Measurements from ENCODE around the gene GFAP.

DNA sequence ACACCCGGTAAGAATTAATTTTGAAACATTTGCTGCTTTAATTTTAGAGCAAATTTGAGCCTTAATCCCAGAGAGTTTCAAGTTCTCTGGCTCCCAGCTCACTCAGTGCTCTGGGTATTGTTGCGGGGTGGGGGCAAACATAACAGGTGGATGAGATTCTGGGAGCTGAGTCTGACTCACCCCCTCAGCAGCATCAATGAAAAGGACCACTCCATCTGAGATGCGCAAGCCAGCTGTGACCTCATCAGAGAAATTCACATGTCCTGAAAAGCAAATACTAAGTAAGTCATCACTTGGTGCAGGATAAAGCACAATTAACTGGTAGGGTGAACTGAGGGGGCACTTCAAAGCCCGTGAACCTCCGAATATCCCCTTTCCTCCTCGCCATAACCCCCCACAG, 35.9 kb downstream of the GFAP start:
- TF ChIP-seq, protein P1, sequence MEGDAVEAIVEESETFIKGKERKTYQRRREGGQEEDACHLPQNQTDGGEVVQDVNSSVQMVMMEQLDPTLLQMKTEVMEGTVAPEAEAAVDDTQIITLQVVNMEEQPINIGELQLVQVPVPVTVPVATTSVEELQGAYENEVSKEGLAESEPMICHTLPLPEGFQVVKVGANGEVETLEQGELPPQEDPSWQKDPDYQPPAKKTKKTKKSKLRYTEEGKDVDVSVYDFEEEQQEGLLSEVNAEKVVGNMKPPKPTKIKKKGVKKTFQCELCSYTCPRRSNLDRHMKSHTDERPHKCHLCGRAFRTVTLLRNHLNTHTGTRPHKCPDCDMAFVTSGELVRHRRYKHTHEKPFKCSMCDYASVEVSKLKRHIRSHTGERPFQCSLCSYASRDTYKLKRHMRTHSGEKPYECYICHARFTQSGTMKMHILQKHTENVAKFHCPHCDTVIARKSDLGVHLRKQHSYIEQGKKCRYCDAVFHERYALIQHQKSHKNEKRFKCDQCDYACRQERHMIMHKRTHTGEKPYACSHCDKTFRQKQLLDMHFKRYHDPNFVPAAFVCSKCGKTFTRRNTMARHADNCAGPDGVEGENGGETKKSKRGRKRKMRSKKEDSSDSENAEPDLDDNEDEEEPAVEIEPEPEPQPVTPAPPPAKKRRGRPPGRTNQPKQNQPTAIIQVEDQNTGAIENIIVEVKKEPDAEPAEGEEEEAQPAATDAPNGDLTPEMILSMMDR (conservative IDR thresholded peaks at IDR 0.05 in 1 of 2, IDR thresholded peaks at IDR 0.05 in 1 of 2; ENCODE audit: low read depth in 1 of 2, low read length in 2 of 2): no peak
- no peak for TF ChIP-seq EZH2 (IDR thresholded peaks at IDR 0.05; ENCODE audit: low read length, missing control alignments)
